GM19238 (cell line): ENCODE data around the gene STAMBPL1.
A peak's percentile ranks its signal among the peaks of the same experiment; 100 is the strongest.
"Not testable (repeated sequence)": the region's sequence is repeated elsewhere in the genome, so short reads cannot be mapped to it uniquely, and the experiment has no call there.

Experiments used
- DNase-seq: peaks from one replicate; pipeline ENCODE4 v3.0.0; 2011; ENCODE audit warnings: low spot score; ENCODE audit not compliant: insufficient read length

STAMBPL1 gene

GRCh38 chr10:88854684-88855083 lies 25.4 kb upstream of the STAMBPL1 start:
- DNase-seq = no peak

- DNase-seq = no peak
Measured at GRCh38 chr10:88857831-88858230, 22.2 kb upstream of the STAMBPL1 start.

GRCh38 chr10:88858491-88858890 lies 21.6 kb upstream of the STAMBPL1 start:
- DNase-seq = no peak

GRCh38 chr10:88861036-88861435 lies 19.0 kb upstream of the STAMBPL1 start:
- no peak for DNase-seq

GRCh38 chr10:88865281-88865876 lies 14.7 kb upstream of the STAMBPL1 start:
- no peak for DNase-seq

GRCh38 chr10:88866454-88866853 lies 13.6 kb upstream of the STAMBPL1 start:
- no peak for DNase-seq

- DNase-seq = no peak
Measured at GRCh38 chr10:88870089-88870488, 10.0 kb upstream of the STAMBPL1 start.

- DNase-seq = no peak
Measured at GRCh38 chr10:88873757-88874156, 6.3 kb upstream of the STAMBPL1 start.

- DNase-seq = no peak
Measured at GRCh38 chr10:88874281-88874680, 5.8 kb upstream of the STAMBPL1 start.

- DNase-seq = no peak
Measured at GRCh38 chr10:88875081-88875480, 5.0 kb upstream of the STAMBPL1 start.

GRCh38 chr10:88877298-88877697 lies 2.7 kb upstream of the STAMBPL1 start:
- DNase-seq = no peak

- DNase-seq = peak; percentile 40
Measured at GRCh38 chr10:88880282-88881076, 434 bp downstream of the STAMBPL1 start.

GRCh38 chr10:88881320-88881719 lies 1.3 kb downstream of the STAMBPL1 start:
- DNase-seq = no peak

- no peak for DNase-seq
Measured at GRCh38 chr10:88881922-88882645, 2.0 kb downstream of the STAMBPL1 start.

GRCh38 chr10:88882646-88883447 lies 2.8 kb downstream of the STAMBPL1 start:
- not testable (repeated sequence) for DNase-seq

GRCh38 chr10:88883448-88883809 lies 3.4 kb downstream of the STAMBPL1 start:
- no peak for DNase-seq

GRCh38 chr10:88886557-88886956 lies 6.5 kb downstream of the STAMBPL1 start:
- DNase-seq = no peak

GRCh38 chr10:88888810-88889445 lies 8.9 kb downstream of the STAMBPL1 start:
- DNase-seq = no peak

- no peak for DNase-seq
Measured at GRCh38 chr10:88889559-88890337, 9.7 kb downstream of the STAMBPL1 start.

- DNase-seq = no peak
Measured at GRCh38 chr10:88890681-88891381, 10.8 kb downstream of the STAMBPL1 start.
